Activated CD4-positive, alpha-beta T cell treated with anti-CD3 and anti-CD28 coated beads for 1 hour (primary cell): ENCODE data around the gene SLC5A4.

Experiments used
- DNase-seq: peaks from one replicate; pipeline ENCODE4 v3.0.0-alpha.2; 2020

The SLC5A4 gene

DNA sequence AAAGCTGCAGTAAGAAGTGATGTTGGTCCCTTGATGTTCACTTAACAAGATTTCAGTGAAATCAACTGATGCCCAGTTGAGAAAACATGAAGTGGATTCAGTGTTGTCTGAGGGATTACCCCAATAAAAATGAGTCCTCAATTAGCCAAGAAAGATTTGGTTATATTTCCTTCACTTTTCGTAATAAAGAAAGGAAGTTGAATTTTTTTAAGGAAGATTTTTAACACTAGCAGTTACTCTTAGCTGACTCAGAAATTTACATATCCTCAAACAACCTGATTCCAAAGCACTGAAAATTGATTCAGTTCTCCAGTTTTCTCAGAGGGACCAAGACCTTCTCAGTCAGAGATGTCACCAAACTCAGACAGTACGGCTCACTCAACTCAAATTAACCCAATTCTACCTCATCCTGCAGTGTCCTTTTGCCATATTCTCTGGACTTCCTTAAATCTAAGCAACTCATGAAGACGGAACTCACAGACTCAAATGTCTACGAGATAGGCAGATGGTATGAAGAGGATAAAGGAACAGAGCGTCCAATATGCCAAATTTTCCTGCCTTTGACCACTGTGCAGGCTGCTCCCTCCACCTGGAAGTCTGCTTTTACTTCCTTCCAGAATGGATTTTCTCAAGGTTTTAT, 22.8 kb downstream of the SLC5A4 start:
- DNase-seq, result no peak

- no peak for DNase-seq
Measured at GRCh38 chr22:32226326-32227104, 28.6 kb downstream of the SLC5A4 start.

DNA sequence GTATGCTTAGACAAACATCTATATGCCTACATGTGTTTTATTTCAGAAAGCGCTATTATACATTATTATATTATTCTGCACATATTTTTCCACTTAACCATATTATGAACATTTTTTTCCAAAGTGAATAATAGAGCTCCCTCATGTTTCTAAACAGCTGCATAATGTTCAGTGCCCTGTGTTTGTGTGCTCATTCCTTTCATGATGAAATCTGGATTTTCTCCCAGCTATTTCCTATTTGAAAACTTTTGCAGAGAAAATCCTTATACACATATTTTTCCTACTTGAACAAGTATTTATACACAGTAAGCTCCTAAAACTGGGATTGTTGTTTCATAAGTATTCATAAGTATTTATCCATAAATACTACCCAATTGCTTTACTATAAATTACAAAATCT, 32.2 kb downstream of the SLC5A4 start:
- DNase-seq, result no peak

DNA sequence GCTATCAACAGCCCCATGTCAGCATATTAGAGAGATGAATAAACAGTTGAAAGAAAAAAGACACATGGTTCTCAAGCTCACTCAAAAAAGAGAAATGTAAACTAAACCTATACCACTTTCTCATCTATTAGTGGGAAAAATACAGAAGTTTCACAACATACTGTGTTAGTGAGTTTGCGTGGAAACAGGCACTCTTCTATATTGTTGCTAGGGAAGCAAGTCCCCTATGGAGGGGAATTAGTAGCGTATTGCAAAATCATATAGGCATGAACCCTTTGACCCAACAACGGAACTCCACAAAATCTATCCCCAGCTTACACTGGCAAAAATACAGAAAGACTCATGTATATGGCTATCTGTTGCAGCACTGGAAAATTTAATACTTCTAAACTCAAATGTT, 36.1 kb downstream of the SLC5A4 start:
- no peak for DNase-seq

GRCh38 chr22:32218470-32218869, 36.7 kb downstream of the SLC5A4 start:
- DNase-seq, result no peak

GRCh38 chr22:32217465-32217864, 37.7 kb downstream of the SLC5A4 start:
- no peak for DNase-seq

- DNase-seq, result no peak
Measured at GRCh38 chr22:32216911-32217310, 38.2 kb downstream of the SLC5A4 start.

DNA sequence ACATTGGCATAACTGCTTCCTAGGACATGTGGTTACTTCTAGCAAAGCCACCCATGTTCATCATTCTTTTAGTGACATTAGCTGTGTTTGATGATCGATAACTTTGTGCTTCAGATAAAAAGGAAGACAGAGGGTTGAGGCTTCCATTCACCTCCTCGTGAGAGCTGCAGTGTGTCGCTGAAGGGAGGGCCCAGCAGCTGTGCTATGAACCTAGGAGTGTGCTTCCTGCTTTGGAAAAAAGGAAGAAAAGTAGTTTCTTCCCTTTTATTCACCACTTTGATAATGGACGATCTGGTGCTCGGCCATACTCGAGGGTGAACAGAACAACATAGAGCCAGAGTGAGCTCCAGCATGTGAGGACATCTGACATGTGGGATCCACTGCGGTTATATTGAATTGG, 44.1 kb downstream of the SLC5A4 start:
- DNase-seq, result no peak

- DNase-seq, result no peak
Measured at GRCh38 chr22:32208681-32209080, 46.5 kb downstream of the SLC5A4 start.

- DNase-seq, result no peak
Measured at GRCh38 chr22:32207971-32208480, 47.1 kb downstream of the SLC5A4 start.

GRCh38 chr22:32206774-32207758, 48.1 kb downstream of the SLC5A4 start:
- no peak for DNase-seq

- no peak for DNase-seq
Measured at GRCh38 chr22:32205974-32206773, 49.0 kb downstream of the SLC5A4 start.

DNA sequence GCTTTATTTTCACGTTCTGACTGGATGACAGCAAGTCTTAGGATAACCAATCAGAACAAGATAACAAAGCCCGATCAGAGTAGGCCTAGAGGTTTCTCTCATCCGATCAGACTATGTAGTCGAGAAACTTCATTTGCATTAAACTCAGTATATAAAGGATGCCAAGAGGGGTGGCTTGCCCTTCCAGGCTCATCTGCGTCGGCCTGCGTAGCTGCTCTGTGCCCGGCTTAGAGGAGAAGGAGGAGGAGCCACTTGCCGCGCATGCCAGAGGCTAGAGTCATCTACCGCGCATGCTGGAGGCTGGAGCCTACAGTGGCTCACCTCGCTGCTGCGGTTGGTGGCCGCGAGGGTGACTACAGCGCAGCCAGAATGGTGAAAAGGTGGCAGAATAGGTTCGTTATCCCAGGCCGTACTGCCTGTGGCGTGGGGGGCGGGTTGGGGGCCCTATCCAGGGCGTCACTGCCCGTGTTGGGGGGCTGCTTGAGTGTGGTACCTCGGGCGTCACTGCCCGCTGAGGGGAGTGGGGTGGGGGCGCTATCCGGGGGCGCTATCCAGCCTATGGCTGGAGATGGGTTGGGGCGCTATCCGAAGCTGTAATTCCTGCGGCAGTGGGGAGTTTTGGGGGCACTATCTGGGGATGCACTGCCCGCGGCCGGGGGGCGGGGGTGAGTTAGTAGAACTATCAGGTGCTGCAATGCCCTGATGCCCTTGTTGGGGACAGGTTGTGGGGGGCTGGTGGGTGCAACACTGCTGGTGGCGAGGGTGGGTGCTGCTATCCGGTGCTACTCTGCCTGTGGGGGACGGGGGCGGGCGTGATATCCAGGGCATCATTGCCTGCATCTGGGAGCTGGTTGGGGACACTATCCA, 50.1 kb downstream of the SLC5A4 start, which contains the start of gene RFPL2:
RFPL2 (minus strand) TSS at position 218 of the 867 bp plus-strand sequence. CDS start 2,622 bp downstream, outside the sequence.
- DNase-seq, result no peak

- no peak for DNase-seq
Measured at GRCh38 chr22:32204040-32204855, 50.9 kb downstream of the SLC5A4 start.

DNA sequence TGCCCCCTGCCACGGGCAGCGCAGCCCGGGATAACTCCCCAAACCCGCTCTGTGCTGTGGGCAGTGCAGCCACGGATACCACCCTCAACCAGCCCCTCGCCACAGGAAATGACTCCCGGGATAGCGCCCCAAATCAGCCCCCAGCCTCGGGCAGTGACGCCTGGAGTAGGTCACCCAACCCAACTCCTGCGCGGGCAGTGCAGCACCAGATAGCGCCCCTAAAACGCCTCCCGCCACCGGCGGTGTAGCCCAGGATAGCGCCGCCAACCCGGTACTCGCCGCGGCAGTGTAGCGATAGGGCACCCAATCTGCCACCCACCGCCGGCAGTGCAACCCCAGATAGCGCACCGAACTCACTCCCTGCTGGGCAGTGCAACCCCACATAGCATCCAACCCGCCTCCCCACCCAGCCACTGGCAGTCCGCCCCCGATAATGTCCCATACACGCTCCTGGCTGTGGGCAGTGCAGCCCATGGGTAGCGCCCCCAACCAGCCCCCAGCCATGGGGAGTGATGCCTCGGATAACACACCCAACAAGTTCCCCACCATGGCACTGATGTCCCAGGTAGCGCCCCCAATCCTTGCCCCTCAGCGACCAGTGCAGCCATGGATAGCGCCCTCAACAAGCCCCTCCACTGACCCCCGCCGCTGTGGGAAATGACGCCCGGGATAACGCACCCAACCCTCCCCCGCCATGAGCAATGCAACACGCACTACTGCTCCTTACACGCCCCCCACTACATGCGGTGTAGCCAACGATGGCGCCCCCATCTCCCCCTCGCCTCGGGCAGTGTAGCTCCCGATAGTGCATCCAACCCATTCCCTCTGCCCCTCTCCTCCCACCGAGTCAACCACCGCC, 51.7 kb downstream of the SLC5A4 start:
- DNase-seq, result no peak

DNA sequence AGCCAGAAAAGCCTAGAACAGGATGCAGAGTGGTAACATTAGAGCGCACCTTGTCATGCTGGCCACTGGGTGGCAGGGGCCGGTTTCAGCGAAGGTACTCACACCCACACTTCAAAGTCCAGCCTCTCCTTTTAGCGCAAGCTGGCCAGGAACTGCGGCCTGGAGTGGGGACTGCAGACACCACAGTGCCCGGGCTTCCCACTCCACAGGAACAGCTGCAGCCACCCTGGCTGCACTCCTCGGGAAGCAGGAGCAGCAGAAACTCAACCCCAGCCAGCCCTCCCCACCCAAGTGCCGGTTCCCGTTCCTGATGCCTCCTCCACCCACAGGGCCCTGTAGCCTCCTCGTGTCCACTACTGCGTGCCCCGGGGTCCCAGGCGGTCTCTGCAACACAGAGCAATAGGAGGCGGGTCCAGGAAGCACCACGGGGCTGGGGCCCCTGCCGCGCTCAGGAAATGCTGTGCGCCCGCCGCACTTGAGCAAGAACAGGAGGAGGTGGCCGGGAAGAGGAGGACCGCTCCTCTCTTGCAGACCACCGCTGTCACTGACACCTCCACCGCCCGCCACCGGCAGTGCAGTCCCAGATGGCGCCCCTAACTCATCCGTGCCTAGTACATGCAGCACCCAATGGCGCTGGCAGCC, 52.5 kb downstream of the SLC5A4 start:
- DNase-seq, result no peak

DNA sequence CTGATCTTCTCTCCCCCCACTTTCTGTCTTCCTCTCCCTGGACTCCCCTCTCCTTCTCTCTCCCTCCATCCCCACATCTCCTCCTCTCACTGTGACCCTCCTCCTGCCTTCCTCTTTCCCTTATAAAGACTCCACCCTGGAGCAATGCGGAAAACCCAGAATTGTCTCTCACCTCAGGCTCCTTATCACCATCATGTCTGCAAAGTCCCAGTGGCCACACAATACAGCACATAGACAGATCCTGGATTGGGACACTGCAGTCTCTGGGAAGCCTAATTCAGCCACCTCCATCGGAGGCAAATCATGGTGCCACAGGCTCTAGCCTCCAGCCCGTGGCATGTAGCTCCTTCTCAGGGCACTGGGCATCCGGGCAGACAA, 53.0 kb downstream of the SLC5A4 start:
- no peak for DNase-seq

DNA sequence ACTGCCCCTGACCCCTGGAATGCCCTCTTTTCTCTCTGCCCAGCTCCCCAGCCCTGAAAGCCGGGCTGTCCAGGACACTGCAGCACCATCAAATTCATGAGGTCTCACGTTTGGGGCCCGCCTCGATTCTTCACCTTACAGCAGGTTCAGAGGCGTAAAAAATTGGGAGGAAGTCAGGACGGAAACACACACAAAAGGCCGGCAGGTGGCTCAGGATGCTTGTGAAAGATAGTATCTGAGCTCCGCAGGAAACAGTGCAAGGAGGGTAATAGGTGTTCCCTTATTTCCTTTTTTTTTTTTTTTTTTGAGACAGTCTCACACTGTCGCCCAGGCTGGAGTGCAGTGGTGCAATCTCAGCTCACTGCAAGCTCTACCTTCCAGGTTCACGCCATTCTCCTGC, 54.4 kb downstream of the SLC5A4 start:
- no peak for DNase-seq

- DNase-seq, result no peak
Measured at GRCh38 chr22:32199961-32200360, 55.2 kb downstream of the SLC5A4 start.
